Muscle layer of colon (tissue), 2 donors: ENCODE data around the gene AMOTL2.

Experiments used
- H3K27ac ChIP-seq: one replicate; pipeline ENCODE4 v1.7.0; 2013; ENCODE audit warnings: low read depth, mild to moderate bottlenecking, low read length, moderate library complexity
- H3K27me3 ChIP-seq, 2 donors: one replicate each; pipeline ENCODE4 v1.7.0; 2013; ENCODE audit warnings: low read length in 2 of 2, mild to moderate bottlenecking in 2 of 2; ENCODE audit not compliant: insufficient read depth in 2 of 2, control insufficient read depth in 1 of 2
- H3K36me3 ChIP-seq: one replicate; pipeline ENCODE4 v1.7.0; 2013; ENCODE audit warnings: mild to moderate bottlenecking, low read length; ENCODE audit not compliant: insufficient read depth
- H3K4me1 ChIP-seq: one replicate; pipeline ENCODE4 v1.7.0; 2013; ENCODE audit warnings: mild to moderate bottlenecking, low read length; ENCODE audit not compliant: insufficient read depth
- H3K4me3 ChIP-seq, 2 donors: one replicate each; pipeline ENCODE4 v1.7.0; 2013; ENCODE audit warnings: low read length in 2 of 2, low read depth in 1 of 2, mild to moderate bottlenecking in 1 of 2, moderate library complexity in 1 of 2
- H3K9ac ChIP-seq: one replicate; pipeline ENCODE4 v1.7.0; 2013; ENCODE audit warnings: low read length
- H3K9me3 ChIP-seq: one replicate; pipeline ENCODE4 v1.7.0; 2013; ENCODE audit warnings: mild to moderate bottlenecking, low read length
- donor health status: abdominal sarcoma.
- donor health status: Adenocarcinoma of cecum.

AMOTL2 gene

DNA sequence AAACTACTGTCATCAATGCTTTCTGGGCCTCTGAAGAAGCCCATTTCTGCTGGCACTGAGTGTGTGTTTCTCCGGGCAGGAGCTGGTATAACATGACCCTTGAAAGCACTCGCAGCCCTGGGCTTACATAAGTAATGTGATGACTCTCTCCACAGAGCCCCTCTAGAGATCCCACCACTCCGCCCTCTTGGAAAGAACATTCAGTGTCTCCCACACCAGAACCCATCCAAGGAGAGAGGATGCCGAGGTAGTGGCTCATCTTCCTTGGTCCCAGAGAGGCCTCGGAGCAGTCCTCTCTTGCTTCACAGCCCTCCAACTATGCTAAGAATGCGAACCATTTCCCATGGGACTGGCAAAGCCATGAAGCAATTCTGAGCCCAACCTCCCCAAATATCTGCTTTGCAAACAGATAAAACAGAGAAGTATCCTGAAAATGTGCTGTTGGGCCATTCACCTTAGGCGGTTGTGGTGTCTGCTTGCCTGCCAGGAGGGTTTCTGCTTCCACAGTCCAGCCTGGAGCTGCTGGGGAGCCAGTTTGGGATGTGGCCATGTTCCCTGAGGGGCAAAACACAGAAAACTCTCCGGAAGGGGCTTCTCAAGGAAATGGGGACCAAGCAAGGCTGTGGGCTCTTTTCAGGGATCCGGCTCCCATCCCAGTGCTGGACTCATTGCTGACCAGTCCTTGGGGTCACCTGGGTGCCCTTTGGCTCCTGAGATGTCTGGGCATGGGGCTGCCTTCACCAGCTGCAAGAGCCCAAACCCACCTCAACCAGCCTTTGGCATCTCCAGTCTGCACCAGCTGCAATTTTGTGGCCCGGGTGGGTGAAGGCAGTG is 47.3 kb downstream of the AMOTL2 start:
- H3K27me3 ChIP-seq, result no peaks in the 10 kb centered on the region
- H3K9me3 ChIP-seq, result no peaks in the 10 kb centered on the region
- peak overlapping the region in 1 of 2 donors; percentile 6 for H3K4me3 ChIP-seq
- H3K36me3 ChIP-seq, result no peaks in the 10 kb centered on the region
- H3K4me1 ChIP-seq, result peaks cover 43% of the 10 kb centered on the region
- peak overlapping the region; percentile 87 for H3K27ac ChIP-seq
- no peak overlapping the region for H3K9ac ChIP-seq

GRCh38 chr3:134326126-134326525 is 48.1 kb downstream of the AMOTL2 start:
- Histone ChIP-seq H3K36me3 (no peaks in the 10 kb centered on the region), H3K4me3 (no peak overlapping the region), H3K4me1 (peaks cover 34% of the 10 kb centered on the region), H3K27me3 (no peaks in the 10 kb centered on the region), H3K9ac (no peak overlapping the region), H3K27ac (peak overlapping the region; percentile 32), H3K9me3 (no peaks in the 10 kb centered on the region)

DNA sequence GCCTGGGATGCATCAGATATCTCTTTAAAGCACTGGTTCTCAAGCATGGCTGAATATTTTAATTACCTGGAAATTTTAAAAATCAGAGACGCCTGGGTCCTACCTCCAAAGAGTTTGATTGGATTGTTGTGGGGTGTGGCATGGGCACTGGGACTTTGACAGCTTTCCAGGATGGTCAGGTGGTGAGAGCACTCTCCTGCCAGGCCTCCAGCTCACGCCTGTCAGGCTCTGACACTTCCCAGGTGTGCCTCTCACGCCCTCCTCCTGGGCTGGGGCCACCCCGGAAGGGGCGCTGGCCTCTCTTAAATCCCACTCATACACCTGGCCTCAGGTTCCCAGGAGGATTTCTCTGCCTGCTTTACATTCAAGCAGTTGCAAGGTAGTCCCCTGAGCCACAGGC is 48.5 kb downstream of the AMOTL2 start:
- Histone ChIP-seq H3K9ac (no peak overlapping the region), H3K27ac (peak overlapping the region; percentile 32), H3K36me3 (no peaks in the 10 kb centered on the region), H3K4me1 (peaks cover 30% of the 10 kb centered on the region), H3K27me3 (no peaks in the 10 kb centered on the region), H3K9me3 (no peaks in the 10 kb centered on the region), H3K4me3 (no peak overlapping the region)

- peaks cover 26% of the 10 kb centered on the region for H3K4me1 ChIP-seq
Measured at GRCh38 chr3:134325061-134325705, 49.1 kb downstream of the AMOTL2 start.

GRCh38 chr3:134323966-134324962 is 50.0 kb downstream of the AMOTL2 start:
- no peak overlapping the region for H3K27ac ChIP-seq
- no peaks in the 10 kb centered on the region for H3K36me3 ChIP-seq
- no peak overlapping the region for H3K4me3 ChIP-seq
- no peaks in the 10 kb centered on the region for H3K9me3 ChIP-seq
- H3K4me1 ChIP-seq, result peaks cover 26% of the 10 kb centered on the region
- H3K9ac ChIP-seq, result no peak overlapping the region
- no peaks in the 10 kb centered on the region for H3K27me3 ChIP-seq

More at GRCh38 chr3:134325061-134325705, 49.1 kb downstream of the AMOTL2 start:
- Histone ChIP-seq H3K9ac (no peak overlapping the region), H3K27me3 (no peaks in the 10 kb centered on the region), H3K36me3 (no peaks in the 10 kb centered on the region), H3K4me3 (no peak overlapping the region), H3K9me3 (no peaks in the 10 kb centered on the region), H3K27ac (no peak overlapping the region)

GRCh38 chr3:134322286-134322685 is 52.0 kb downstream of the AMOTL2 start:
- H3K4me1 ChIP-seq, result peaks cover 18% of the 10 kb centered on the region
- H3K36me3 ChIP-seq, result no peaks in the 10 kb centered on the region
- no peaks in the 10 kb centered on the region for H3K9me3 ChIP-seq
- no peak overlapping the region for H3K4me3 ChIP-seq
- no peak overlapping the region for H3K27ac ChIP-seq
- H3K9ac ChIP-seq, result no peak overlapping the region
- no peaks in the 10 kb centered on the region for H3K27me3 ChIP-seq

DNA sequence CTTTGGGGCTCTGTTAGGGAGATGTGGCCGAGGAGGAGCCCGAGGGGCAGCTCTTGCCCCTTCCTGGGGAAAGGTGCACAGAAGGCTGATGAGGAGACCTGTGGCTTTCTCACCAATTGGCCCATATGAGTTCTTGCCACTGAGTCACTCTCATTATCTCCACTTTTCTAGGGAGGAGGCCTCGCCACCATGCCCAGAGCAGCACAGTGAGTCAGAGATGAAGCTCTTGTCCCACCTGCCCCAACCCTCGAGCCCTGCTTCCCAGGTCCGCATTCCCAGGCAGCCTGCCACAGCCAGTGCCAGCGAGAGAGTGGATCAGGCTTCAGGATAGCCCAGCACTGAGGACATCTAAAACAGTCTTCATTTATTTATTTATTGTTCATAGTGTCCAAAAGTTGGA is 53.5 kb downstream of the AMOTL2 start:
- Histone ChIP-seq H3K4me1 (peaks cover 6% of the 10 kb centered on the region), H3K9me3 (no peaks in the 10 kb centered on the region), H3K27me3 (no peaks in the 10 kb centered on the region), H3K36me3 (no peaks in the 10 kb centered on the region), H3K27ac (no peak overlapping the region), H3K9ac (no peak overlapping the region), H3K4me3 (no peak overlapping the region)

GRCh38 chr3:134319931-134320330 is 54.3 kb downstream of the AMOTL2 start:
- Histone ChIP-seq H3K9me3 (no peaks in the 10 kb centered on the region), H3K36me3 (no peaks in the 10 kb centered on the region), H3K27ac (no peak overlapping the region), H3K27me3 (no peaks in the 10 kb centered on the region), H3K9ac (no peak overlapping the region), H3K4me3 (no peak overlapping the region), H3K4me1 (peaks cover 9% of the 10 kb centered on the region)

- Histone ChIP-seq H3K9ac (no peak overlapping the region), H3K36me3 (no peaks in the 10 kb centered on the region), H3K27ac (no peak overlapping the region), H3K4me1 (peaks cover 25% of the 10 kb centered on the region), H3K9me3 (no peaks in the 10 kb centered on the region), H3K27me3 (no peaks in the 10 kb centered on the region), H3K4me3 (no peak overlapping the region)
Measured at GRCh38 chr3:134318166-134318565, 56.1 kb downstream of the AMOTL2 start.

DNA sequence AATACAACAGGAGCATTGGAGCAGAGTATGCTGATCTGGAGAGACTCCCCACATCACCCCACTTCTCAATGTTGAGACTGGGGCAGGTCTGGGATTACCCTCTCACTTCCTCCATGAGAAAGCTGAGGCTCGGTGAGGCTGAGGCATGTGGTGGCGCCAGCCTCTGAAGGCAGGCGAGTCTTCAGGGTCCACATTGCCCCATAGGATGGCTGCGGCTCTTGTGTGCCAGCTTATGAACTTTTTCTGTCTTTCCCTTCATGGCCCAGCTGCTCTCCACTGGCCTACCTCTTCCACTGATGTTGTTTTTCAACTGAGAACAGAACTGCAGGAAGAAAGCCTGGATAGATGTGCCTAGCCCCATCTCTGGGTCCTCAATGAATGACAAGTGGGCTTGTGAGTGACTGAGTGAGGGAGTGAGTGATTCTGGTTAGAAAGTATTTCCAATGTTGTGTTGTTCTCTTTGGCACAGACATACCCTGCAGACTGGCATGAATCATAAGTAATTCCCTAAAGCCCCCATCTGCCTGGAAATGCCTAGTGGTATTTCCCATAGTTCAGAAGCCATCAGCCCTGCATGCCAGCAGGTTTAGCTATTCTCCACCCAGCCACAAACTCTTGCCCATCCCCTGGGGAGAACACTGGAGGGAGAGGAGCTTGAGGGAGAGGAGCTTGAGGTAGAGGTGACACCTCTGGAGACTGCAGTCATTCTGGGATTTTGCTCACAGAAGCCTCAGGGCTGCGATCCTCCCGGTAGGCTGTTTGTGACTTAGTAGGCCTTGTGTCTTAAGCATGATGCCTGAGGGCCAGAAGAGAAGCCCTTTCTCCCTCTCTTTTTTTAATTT is 56.9 kb downstream of the AMOTL2 start:
- no peaks in the 10 kb centered on the region for H3K9me3 ChIP-seq
- H3K9ac ChIP-seq, result no peak overlapping the region
- no peaks in the 10 kb centered on the region for H3K36me3 ChIP-seq
- H3K27me3 ChIP-seq, result no peaks in the 10 kb centered on the region
- no peak overlapping the region for H3K4me3 ChIP-seq
- no peak overlapping the region for H3K27ac ChIP-seq
- H3K4me1 ChIP-seq, result peaks cover 29% of the 10 kb centered on the region
